ENCODE results near the gene PCSK6.

Gene PCSK6

DNA sequence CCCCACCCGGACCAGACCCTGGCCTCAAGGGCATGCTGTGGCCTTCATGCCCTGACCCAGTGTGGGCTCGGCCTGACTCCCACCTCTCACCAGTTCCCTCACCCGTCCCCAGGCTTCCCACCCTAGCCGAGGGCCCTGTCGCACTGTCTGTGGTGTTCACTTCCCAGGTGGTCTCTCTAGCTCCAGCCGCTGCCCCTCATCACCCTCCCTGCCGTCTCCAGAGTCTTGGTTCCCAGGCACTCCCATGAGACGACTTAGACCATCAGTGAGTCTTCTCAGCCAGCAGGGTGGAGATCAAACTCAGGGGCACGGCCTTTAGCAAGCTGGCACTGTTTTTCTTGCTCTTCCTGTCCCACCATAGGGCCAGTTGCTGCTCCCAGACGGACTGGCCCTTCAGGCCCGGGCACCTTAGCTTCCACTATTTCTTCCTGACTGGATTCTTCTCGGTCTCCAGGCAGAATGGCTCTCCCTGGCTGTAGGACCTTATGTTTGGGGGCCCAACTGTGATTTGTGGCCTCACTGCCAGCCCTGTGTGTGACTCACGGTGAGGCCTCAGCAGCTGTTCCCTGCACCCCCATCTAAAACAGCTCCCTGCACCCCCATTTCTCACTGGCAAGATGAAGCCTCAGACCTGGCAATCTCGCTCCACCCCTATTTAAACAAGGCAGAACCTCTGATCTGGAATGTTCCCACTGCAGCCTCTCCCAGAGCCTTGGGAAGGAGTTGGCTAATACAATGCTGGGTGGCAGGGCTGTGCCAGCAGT lies 9.4 kb upstream of the PCSK6 start:
- no peak overlapping the region for H3K4me3 ChIP-seq (ENCODE audit: low read depth, low read length)
- TF ChIP-seq, protein P1, sequence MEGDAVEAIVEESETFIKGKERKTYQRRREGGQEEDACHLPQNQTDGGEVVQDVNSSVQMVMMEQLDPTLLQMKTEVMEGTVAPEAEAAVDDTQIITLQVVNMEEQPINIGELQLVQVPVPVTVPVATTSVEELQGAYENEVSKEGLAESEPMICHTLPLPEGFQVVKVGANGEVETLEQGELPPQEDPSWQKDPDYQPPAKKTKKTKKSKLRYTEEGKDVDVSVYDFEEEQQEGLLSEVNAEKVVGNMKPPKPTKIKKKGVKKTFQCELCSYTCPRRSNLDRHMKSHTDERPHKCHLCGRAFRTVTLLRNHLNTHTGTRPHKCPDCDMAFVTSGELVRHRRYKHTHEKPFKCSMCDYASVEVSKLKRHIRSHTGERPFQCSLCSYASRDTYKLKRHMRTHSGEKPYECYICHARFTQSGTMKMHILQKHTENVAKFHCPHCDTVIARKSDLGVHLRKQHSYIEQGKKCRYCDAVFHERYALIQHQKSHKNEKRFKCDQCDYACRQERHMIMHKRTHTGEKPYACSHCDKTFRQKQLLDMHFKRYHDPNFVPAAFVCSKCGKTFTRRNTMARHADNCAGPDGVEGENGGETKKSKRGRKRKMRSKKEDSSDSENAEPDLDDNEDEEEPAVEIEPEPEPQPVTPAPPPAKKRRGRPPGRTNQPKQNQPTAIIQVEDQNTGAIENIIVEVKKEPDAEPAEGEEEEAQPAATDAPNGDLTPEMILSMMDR (conservative IDR thresholded peaks at IDR 0.05; ENCODE audit: low read depth, low read length) = no peak
- no peak for DNase-seq (ENCODE audit: low read depth)

DNA sequence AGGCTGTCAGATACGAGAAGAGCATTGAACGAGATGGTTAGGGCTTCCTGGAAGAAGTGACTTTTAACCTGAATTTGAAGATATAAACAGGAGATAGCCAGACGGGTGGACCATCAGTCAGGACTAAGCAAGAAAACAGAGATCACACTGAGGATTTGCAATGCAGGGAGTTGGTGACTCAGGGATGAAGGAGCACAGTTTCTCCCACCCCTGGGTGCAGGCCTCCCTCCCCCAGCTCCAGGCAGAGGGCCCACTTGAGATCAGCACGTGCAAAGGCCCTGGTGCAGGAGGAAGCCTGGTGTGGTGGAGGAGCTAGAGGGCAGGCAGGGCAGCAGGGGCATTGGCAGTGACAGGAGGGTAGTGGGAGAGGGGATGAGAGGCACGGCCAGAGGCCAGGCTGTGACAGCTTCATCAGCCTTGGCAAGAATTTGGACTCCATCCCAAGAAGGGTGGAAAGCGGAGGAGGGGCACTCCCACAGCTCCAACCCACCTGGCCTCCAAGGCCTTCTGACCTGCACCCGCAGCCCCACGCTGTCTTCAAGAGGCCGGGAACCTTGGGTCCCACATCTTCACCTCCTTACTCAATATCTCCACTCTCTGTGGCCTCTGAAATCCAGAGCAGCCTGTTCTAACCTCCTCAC lies 8.7 kb upstream of the PCSK6 start:
- no peak for DNase-seq (ENCODE audit: low read depth)
- TF ChIP-seq, protein P1 (conservative IDR thresholded peaks at IDR 0.05; ENCODE audit: low read depth, low read length) = no peak
- no peak overlapping the region for H3K4me3 ChIP-seq (ENCODE audit: low read depth, low read length)

DNA sequence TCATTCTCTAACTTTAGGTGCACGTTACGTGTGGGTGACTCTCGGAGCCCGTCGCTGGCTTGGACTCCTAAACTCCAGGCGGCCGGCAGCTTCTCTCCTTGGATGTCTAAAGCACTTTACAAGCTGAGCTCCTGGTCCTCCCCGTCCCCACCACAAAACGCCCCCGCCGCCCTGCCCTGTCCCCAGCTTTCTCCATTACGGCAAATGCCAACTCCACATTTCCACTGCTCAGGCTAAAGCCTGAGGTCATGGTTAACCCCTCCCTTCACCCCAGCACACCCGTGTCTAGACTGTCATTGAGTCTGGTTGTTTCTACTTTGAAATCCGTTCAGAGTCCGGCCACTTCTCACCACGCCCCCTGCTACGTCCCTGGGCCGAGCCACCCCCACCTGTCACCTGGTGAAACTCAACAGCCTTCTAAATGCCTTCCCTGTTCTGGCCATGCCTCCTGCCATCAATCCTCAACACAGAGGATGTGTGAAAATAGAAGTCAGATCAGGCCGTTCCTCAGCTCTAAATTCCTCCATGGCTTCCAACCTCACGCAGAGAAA lies 8.1 kb upstream of the PCSK6 start:
- DNase-seq (ENCODE audit: low read depth) = no peak
- H3K4me3 ChIP-seq (ENCODE audit: low read depth, low read length) = no peak overlapping the region
- TF ChIP-seq, protein P1 (conservative IDR thresholded peaks at IDR 0.05; ENCODE audit: low read depth, low read length) = no peak

DNA sequence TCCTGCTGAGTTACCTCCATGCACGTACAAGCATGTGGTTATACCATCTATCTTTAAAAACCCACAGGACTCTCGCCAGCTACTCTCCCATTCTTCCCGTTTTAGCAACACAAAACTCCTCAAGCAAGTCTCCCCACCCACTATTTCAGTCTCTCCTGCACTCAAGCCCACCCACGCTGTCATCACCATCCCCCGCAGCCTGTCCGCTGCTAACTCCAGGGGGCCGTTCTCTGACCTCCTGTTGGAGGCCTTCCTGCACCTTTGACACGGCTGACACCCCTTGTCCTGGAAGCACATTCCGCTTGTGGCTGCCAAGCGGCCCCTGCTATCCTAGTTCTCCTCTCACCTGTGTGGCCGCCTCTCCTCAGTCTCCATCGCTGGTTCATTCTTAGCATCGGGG lies 7.5 kb upstream of the PCSK6 start:
- DNase-seq (ENCODE audit: low read depth) = no peak
- TF ChIP-seq, protein P1 (conservative IDR thresholded peaks at IDR 0.05; ENCODE audit: low read depth, low read length) = no peak
- no peak overlapping the region for H3K4me3 ChIP-seq (ENCODE audit: low read depth, low read length)

DNA sequence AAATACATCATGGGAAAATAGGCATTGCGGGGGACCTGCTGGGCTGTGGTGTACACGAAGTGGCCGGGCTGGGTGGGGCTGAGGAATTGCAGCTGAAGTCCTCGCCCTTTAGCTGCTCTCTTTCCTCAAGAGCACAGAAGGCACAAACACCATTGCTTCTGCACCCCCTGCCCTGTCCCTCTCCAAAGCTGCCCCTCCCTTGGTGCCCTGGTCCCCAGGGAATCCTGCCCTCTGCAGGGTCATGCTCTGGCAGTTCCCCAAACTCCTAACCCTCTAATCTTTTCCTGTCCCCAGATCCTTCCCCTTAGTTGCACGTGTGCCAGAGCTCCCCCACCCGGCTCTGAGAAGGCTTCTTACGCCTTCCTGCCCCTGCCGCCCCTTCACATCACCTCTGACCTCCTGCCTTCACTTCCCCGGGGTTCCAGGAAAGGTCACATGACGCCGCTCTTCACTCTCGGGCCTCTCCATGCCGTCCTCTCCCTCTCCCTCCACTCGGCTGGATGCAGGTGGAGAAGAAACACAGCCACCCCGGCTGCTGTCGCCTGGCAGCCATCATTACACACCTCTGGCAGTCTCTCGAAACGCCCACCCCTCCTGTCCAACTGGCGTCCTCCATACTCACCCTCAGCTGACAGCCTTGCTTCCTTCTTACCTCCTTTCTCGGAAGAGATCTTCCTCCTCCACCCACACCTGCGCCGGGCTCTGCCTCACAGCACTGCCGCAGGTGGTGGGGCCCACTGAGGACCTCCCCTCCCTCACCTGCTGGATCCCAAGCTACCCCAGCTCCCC lies 6.9 kb upstream of the PCSK6 start:
- DNase-seq (ENCODE audit: low read depth) = no peak
- TF ChIP-seq, protein P1 (conservative IDR thresholded peaks at IDR 0.05; ENCODE audit: low read depth, low read length) = no peak
- no peak overlapping the region for H3K4me3 ChIP-seq (ENCODE audit: low read depth, low read length)

DNA sequence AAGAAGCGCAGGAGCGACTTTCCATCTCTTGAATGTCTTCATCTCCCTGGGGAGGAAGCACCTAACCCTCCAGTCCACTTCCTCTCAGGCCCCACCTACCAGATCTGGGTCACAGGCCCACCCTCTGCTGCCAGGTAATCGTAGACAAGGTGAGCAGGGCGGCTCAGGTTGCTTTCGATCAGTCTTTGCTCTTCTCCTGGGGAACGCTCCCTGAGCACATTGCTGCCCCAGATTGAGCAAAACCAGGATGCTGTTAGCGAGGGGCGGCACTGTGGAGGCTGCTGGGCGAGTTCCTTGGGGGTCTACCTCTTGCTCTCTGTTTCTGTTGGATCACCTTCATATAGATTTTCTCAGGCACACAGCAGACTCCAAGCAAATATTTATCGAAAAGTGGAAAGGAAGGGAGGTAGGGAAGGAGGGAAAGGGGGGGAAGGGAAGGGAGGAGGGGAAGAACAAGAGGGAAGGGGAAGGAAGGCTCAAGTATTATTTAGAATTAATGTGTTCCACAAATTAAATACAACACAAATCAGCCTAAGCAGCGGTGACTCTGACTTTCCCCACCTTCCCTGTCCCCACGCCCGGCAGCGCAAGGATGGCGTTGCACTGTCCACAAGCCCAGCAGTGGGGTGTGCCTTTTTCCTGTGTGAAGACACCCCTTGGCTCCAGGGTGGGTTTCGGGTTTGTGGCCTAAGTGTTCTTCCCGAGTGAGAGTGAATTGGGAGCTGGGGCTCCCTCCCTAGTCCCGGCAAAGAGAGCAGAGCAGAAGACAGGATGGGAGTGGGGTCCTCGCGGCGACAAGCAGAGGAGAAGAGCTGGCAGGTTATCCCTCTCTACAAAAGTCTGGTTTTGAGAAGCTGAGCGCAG lies 6.1 kb upstream of the PCSK6 start:
- DNase-seq (ENCODE audit: low read depth) = no peak
- H3K4me3 ChIP-seq (ENCODE audit: low read depth, low read length) = no peak overlapping the region
- TF ChIP-seq, protein P1 (conservative IDR thresholded peaks at IDR 0.05; ENCODE audit: low read depth, low read length) = no peak
